GM21423 (cell line): ENCODE data around the gene TINCR.

Experiments
- ATAC-seq: cut with Tn5 transposase; IDR thresholded peaks from one replicate; pipeline ENCODE4 v1.9.1; 2021; ENCODE audit warnings: mild to moderate bottlenecking, moderate library complexity; ENCODE audit not compliant: unreplicated experiment

Gene TINCR

GRCh38 chr19:5520501-5520900 is 47.3 kb downstream of the TINCR start:
- no peak for ATAC-seq

GRCh38 chr19:5519076-5519475 is 48.7 kb downstream of the TINCR start:
- ATAC-seq, result no peak

- ATAC-seq, result no peak
Measured at GRCh38 chr19:5515737-5516136, 52.0 kb downstream of the TINCR start.

GRCh38 chr19:5514001-5514400 is 53.8 kb downstream of the TINCR start:
- no peak for ATAC-seq

- ATAC-seq, result no peak
Measured at GRCh38 chr19:5512715-5513114, 55.0 kb downstream of the TINCR start.
